PC-9 (cell line): ENCODE results near the gene BAHD1. TPM values are rescaled to one million over a fixed set of nuclear protein-coding genes. Genes with fewer than 3 reads are reported as not detected.

Experiments used
- BruUV-seq: library from RNA; stranded (reverse); fragments of 400-500 nt; replicated peaks from 2 replicates; lab custom pipeline; 2021; lab: Mats Ljungman, UMichigan
- CTCF ChIA-PET: fragments of 300-600 bp; sonication (Branson Sonifier 250); formaldehyde crosslinking; loops from one replicate; lab custom pipeline; 2022; ENCODE audit warnings: antibody characterized with exemption; lab: Charles Lee
- POLR2A ChIA-PET: fragments of 300-600 bp; sonication (Branson Sonifier 250); formaldehyde crosslinking; loops from one replicate; lab custom pipeline; 2022; ENCODE audit warnings: antibody characterized with exemption; ENCODE audit not compliant: unreplicated experiment; lab: Charles Lee
- DNase-seq, 2 experiments: peaks; one replicate each; pipeline versions ENCODE4 v3.0.0 to v3.0.0-alpha.2; 2015 to 2022; ENCODE audit warnings: mixed read lengths in 1 of 2
- H2AFZ ChIP-seq: fragments of 200-600 bp; sonication (generic); 2 replicates; pipeline ENCODE4 v1.8.1; 2017; ENCODE audit warnings: antibody characterized with exemption
- H3F3A ChIP-seq: fragments of 200-600 bp; sonication (generic); 2 replicates; pipeline ENCODE4 v1.8.1; 2017; ENCODE audit warnings: antibody characterized with exemption, mild to moderate bottlenecking, low read depth; ENCODE audit not compliant: insufficient read depth
- H3K27ac ChIP-seq: fragments of 200-600 bp; sonication (generic); 2 replicates; pipeline ENCODE4 v1.6.1; 2016; ENCODE audit warnings: mixed run types
- H3K27me3 ChIP-seq: fragments of 200-600 bp; sonication (generic); 2 replicates; pipeline ENCODE4 v1.6.1; 2016; ENCODE audit warnings: low read depth, mixed run types; ENCODE audit not compliant: insufficient read depth
- H3K36me3 ChIP-seq: fragments of 200-600 bp; sonication (generic); 2 replicates; pipeline ENCODE4 v1.6.1; 2016; ENCODE audit warnings: low read depth, mixed run types
- H3K4me1 ChIP-seq: fragments of 200-600 bp; sonication (generic); replicated peaks from 2 replicates; pipeline ENCODE4 v1.6.1; 2016; ENCODE audit warnings: mixed run types; ENCODE audit not compliant: insufficient read depth
- H3K4me2 ChIP-seq: fragments of 200-600 bp; sonication (generic); 2 replicates; pipeline ENCODE4 v1.6.1; 2017; ENCODE audit warnings: mixed run types
- H3K4me3 ChIP-seq: fragments of 200-600 bp; sonication (generic); 2 replicates; pipeline ENCODE4 v1.6.1; 2016; ENCODE audit warnings: mixed run types
- H3K79me2 ChIP-seq: fragments of 200-600 bp; sonication (generic); 2 replicates; pipeline ENCODE4 v1.6.1; 2017; ENCODE audit warnings: low read depth, mixed run types
- H3K9me2 ChIP-seq: fragments of 200-600 bp; sonication (generic); 2 replicates; pipeline ENCODE4 v1.8.1; 2017; ENCODE audit warnings: mild to moderate bottlenecking; ENCODE audit not compliant: insufficient read depth
- H3K9me3 ChIP-seq: fragments of 200-600 bp; sonication (generic); 2 replicates; pipeline ENCODE4 v1.8.1; 2016; ENCODE audit warnings: low read depth; ENCODE audit not compliant: insufficient read depth
- H4K20me1 ChIP-seq: fragments of 200-600 bp; sonication (generic); 2 replicates; pipeline ENCODE4 v1.8.1; 2017; ENCODE audit not compliant: insufficient read depth
- CTCF ChIP-seq: fragments of 200-600 bp; sonication (generic); conservative IDR thresholded peaks from 2 replicates; pipeline ENCODE4 v1.6.1; 2017; ENCODE audit warnings: mixed run types, antibody characterized with exemption, mild to moderate bottlenecking, moderate library complexity
- EZH2 ChIP-seq: fragments of 200-600 bp; sonication (generic); IDR thresholded peaks from 2 replicates; pipeline ENCODE4 v1.8.0; 2017; ENCODE audit warnings: antibody characterized with exemption, low read depth
- intact Hi-C: fragments of 100-400 bp; cut with micrococcal nuclease; formaldehyde crosslinking; loops from one replicate; pipeline ENCODE4 v1.10.0; 2022; ENCODE audit not compliant: unreplicated experiment
- total RNA-seq: library from RNA; stranded (reverse); gene quantifications from 2 replicates; pipeline ENCODE4 v1.2.3, GENCODE V29; 2021

Gene BAHD1
- total RNA-seq, 1 experiment from 2014 or later = 19.1 TPM

GRCh38 chr15:40445421-40445922 is 4.7 kb downstream of the BAHD1 start:
- ChIA-PET POLR2A (interaction anchor here (0.5 to 0.7 kb wide), 2 partner anchors 20 to 331 kb away, joined by 3 read pairs; no protein-coding TSS in a partner anchor), CTCF (no interaction called here)
- Histone ChIP-seq H3F3A (no peaks in the 10 kb centered on the region), H2AFZ (no peak overlapping the region), H3K79me2 (peaks cover 66% of the 10 kb centered on the region), H3K27me3 (no peaks in the 10 kb centered on the region), H4K20me1 (peaks cover 6% of the 10 kb centered on the region), H3K4me1 (no peaks in the 10 kb centered on the region), H3K9me3 (no peaks in the 10 kb centered on the region), H3K4me3 (no peak overlapping the region), H3K36me3 (no peaks in the 10 kb centered on the region), H3K4me2 (no peak overlapping the region), H3K27ac (no peak overlapping the region), H3K9me2 (no peaks in the 10 kb centered on the region)
- BruUV-seq = no TSS peak
- TF ChIP-seq CTCF = no peak
- TF ChIP-seq EZH2 = no peak
- DNase-seq = no peak
- intact Hi-C loops = no loop called here

- Histone ChIP-seq H3K9me2 (no peaks in the 10 kb centered on the region), H3K9me3 (no peaks in the 10 kb centered on the region), H3K27ac (no peak overlapping the region), H3K36me3 (no peaks in the 10 kb centered on the region), H3K4me1 (no peaks in the 10 kb centered on the region), H3K79me2 (peaks cover 70% of the 10 kb centered on the region), H3F3A (no peaks in the 10 kb centered on the region), H3K4me2 (no peak overlapping the region), H3K27me3 (no peaks in the 10 kb centered on the region), H2AFZ (no peak overlapping the region), H4K20me1 (peaks cover 6% of the 10 kb centered on the region), H3K4me3 (no peak overlapping the region)
- CTCF ChIA-PET = no interaction called here
- BruUV-seq = no TSS peak
- no peak for TF ChIP-seq EZH2
- TF ChIP-seq CTCF = no peak
- DNase-seq = no peak
- intact Hi-C loops = no loop called here
- POLR2A ChIA-PET = interaction anchor here (0.6 to 0.7 kb wide), 2 partner anchors 20 to 73 kb away, joined by 3 read pairs; no protein-coding TSS in a partner anchor
These were observed 5.4 kb downstream of the BAHD1 start for GRCh38 chr15:40446144-40446543.

- Histone ChIP-seq H3K4me1 (no peaks in the 10 kb centered on the region), H2AFZ (no peak overlapping the region), H3F3A (no peaks in the 10 kb centered on the region), H3K9me3 (no peaks in the 10 kb centered on the region), H3K79me2 (peaks cover 72% of the 10 kb centered on the region), H4K20me1 (no peaks in the 10 kb centered on the region; the same call in none of the 2 replicates), H3K27me3 (no peaks in the 10 kb centered on the region), H3K9me2 (no peaks in the 10 kb centered on the region), H3K36me3 (no peaks in the 10 kb centered on the region), H3K4me2 (no peak overlapping the region), H3K4me3 (no peak overlapping the region), H3K27ac (no peak overlapping the region)
- ChIA-PET CTCF (no interaction called here), POLR2A (no interaction called here)
- TF ChIP-seq CTCF (no peak), EZH2 (no peak)
- intact Hi-C loops = no loop called here
- BruUV-seq = no TSS peak
- DNase-seq = no peak
These were observed 7.6 kb downstream of the BAHD1 start for GRCh38 chr15:40448354-40448753.
